Measurements from ENCODE around the gene RMI2.

The RMI2 gene

GRCh38 chr16:11325404-11326083, 19.7 kb upstream of the RMI2 start:
- no peak for DNase-seq (ENCODE audit: low spot score)
- TF ChIP-seq CTCF (IDR thresholded peaks at IDR 0.05; ENCODE audit: extremely low read depth, insufficient read depth, missing control alignments) = no peak
- in situ Hi-C loops (cut with MboI; ENCODE audit: low pct_unique_long_range_greater_than_20kb, low sequenced_read_pairs, unreplicated experiment) = no loop called here

- no peak for DNase-seq (ENCODE audit: low spot score)
- in situ Hi-C loops (cut with MboI; ENCODE audit: low pct_unique_long_range_greater_than_20kb, low sequenced_read_pairs, unreplicated experiment) = no loop called here
- TF ChIP-seq CTCF (IDR thresholded peaks at IDR 0.05; ENCODE audit: extremely low read depth, insufficient read depth, missing control alignments) = no peak
Observed at GRCh38 chr16:11326084-11326736, 19.0 kb upstream of the RMI2 start.

GRCh38 chr16:11326737-11327276, 18.5 kb upstream of the RMI2 start:
- in situ Hi-C loops (cut with MboI; ENCODE audit: low pct_unique_long_range_greater_than_20kb, low sequenced_read_pairs, unreplicated experiment) = no loop called here
- no peak for DNase-seq (ENCODE audit: low spot score)
- TF ChIP-seq CTCF (IDR thresholded peaks at IDR 0.05; ENCODE audit: extremely low read depth, insufficient read depth, missing control alignments) = peak; percentile 9

- in situ Hi-C loops (cut with MboI; ENCODE audit: low pct_unique_long_range_greater_than_20kb, low sequenced_read_pairs, unreplicated experiment) = no loop called here
- peak; percentile 74 for DNase-seq (ENCODE audit: low spot score)
- TF ChIP-seq CTCF (IDR thresholded peaks at IDR 0.05; ENCODE audit: extremely low read depth, insufficient read depth, missing control alignments) = no peak
Observed at GRCh38 chr16:11327277-11328171, 17.7 kb upstream of the RMI2 start.

- peak; percentile 88 for DNase-seq (ENCODE audit: low spot score)
- in situ Hi-C loops (cut with MboI; ENCODE audit: low pct_unique_long_range_greater_than_20kb, low sequenced_read_pairs, unreplicated experiment) = no loop called here
- no peak for TF ChIP-seq CTCF (IDR thresholded peaks at IDR 0.05; ENCODE audit: extremely low read depth, insufficient read depth, missing control alignments)
Observed at GRCh38 chr16:11328172-11329070, 16.8 kb upstream of the RMI2 start.

Measured in GM13977 (cell line).